ENCODE data around the gene DRAXIN. TPM values are rescaled to one million over a fixed set of nuclear protein-coding genes. Genes with fewer than 3 reads are reported as not detected.

The DRAXIN gene
- total RNA-seq, 4 donors from 2014 or later = 0.06 to 0.41 TPM; not detected in 2

DNA sequence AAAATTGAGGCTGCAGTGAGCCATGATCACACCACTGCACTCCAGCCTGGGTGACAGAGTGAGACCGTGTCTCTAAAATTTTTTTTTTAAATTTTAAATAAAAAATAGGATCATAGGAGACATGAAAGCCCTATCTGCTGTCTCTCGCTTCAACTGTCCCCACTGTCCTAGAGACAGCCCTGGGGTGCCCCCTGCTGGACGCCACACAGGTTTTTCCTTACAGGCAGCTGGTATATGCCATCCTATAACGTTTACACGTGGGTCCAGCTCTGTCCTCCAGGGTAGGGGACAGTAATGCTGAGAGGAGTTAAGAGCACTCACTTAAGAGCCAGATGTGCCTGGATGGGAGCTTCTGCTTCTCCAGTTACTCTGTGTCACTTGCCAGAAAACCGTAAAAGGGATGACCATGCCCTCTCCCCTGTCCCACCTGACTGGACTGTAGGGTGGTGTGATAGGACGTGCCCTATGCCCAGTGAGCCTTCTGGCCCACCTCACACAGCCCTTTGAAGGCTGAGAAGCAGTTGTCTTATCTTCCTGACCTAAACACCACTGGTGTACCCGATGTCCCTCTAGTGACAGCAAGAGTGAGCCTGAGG, 45.7 kb upstream of the DRAXIN start:
- peaks cover 9 to 17% of the 10 kb centered on the region in 2 donors for H3K27me3 ChIP-seq
- peaks cover 0 to 3% of the 10 kb centered on the region in 2 donors for H3K4me1 ChIP-seq
- H3K36me3 ChIP-seq = no peaks in the 10 kb centered on the region
- DNase-seq = peak; percentile 51 to 59
- H3K27ac ChIP-seq = no peak overlapping the region
- H3K4me3 ChIP-seq = no peak overlapping the region
- H3K9me3 ChIP-seq = no peaks in the 10 kb centered on the region
- intact Hi-C loops (cut with DNase I; ENCODE audit: low total_unique reads) = loop anchor here (5.0 to 10.0 kb wide), 2 partner anchors 411 to 603 kb away; no protein-coding TSS in a partner anchor
- no peak for TF ChIP-seq POLR2A (IDR thresholded peaks at IDR 0.05)
- peak; percentile 35 to 55 (median 52) for TF ChIP-seq CTCF (IDR thresholded peaks at IDR 0.05)

- intact Hi-C loops (cut with DNase I; ENCODE audit: low total_unique reads) = loop anchor here (5.0 to 10.0 kb wide), 2 partner anchors 412 to 604 kb away; no protein-coding TSS in a partner anchor
- no peaks in the 10 kb centered on the region for H3K36me3 ChIP-seq
- DNase-seq = no peak
- H3K4me3 ChIP-seq = no peak overlapping the region
- TF ChIP-seq POLR2A (IDR thresholded peaks at IDR 0.05) = no peak
- TF ChIP-seq CTCF (IDR thresholded peaks at IDR 0.05) = no peak
- H3K9me3 ChIP-seq = no peaks in the 10 kb centered on the region
- peaks cover 0 to 3% of the 10 kb centered on the region in 2 donors for H3K4me1 ChIP-seq
- peaks cover 9 to 17% of the 10 kb centered on the region in 2 donors for H3K27me3 ChIP-seq
- no peak overlapping the region for H3K27ac ChIP-seq
Observed at GRCh38 chr1:11646317-11646716, 45.2 kb upstream of the DRAXIN start.

DNA sequence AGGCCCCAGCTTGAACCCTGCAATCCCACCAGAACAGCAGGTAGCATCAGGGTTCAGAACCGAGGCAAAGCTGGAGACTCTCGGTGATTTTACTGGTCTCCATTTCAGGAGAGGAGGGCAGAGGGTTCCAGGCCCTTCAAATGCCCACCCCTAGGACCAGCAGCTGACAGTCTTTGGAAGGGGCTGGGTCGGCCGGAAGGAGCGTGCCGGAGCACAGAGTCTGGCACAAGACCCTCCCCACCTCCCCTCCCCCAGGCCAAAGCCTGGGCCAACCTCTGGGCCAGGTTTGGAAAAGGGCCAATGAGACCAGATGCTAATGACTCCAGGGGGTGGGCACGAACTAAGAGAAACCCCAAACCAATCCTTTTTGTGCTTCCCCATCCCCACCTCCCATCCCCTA, 44.2 kb upstream of the DRAXIN start:
- intact Hi-C loops (cut with DNase I; ENCODE audit: low total_unique reads) = loop anchor here (5.0 to 10.0 kb wide), 2 partner anchors 413 to 605 kb away; no protein-coding TSS in a partner anchor
- Histone ChIP-seq H3K9me3 (no peaks in the 10 kb centered on the region), H3K4me1 (peaks cover 0 to 3% of the 10 kb centered on the region in 2 donors), H3K36me3 (no peaks in the 10 kb centered on the region), H3K27me3 (peaks cover 9 to 17% of the 10 kb centered on the region in 2 donors), H3K4me3 (no peak overlapping the region), H3K27ac (no peak overlapping the region)
- DNase-seq = no peak
- no peak for TF ChIP-seq POLR2A (IDR thresholded peaks at IDR 0.05)
- no peak for TF ChIP-seq CTCF (IDR thresholded peaks at IDR 0.05)

DNA sequence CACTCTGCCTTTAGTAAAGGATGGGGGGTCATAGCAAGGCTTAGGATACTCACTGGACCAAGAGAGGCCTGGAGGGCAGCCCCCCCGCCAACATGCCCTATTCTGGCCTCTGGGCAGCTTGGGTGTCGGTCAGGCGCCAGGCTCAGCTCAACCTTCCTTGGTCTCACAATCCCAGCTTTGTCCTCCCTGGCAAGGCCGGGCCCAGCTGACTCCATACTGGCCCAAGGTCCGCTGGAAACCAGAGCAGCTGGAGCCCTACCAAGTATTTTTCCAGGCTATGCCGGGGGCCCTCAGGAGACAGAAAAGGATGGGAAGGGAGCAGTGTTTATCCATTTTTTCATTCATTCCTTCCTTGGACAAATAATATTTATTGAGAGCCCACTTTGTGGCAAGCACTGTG, 43.5 kb upstream of the DRAXIN start:
- no peaks in the 10 kb centered on the region for H3K9me3 ChIP-seq

More for the DNA sequence above, 43.5 kb upstream of the DRAXIN start:
- intact Hi-C loops (cut with DNase I; ENCODE audit: low total_unique reads) = loop anchor here (5.0 to 10.0 kb wide), 2 partner anchors 413 to 606 kb away; no protein-coding TSS in a partner anchor
- no peaks in the 10 kb centered on the region for H3K36me3 ChIP-seq
- H3K27me3 ChIP-seq = peaks cover 9 to 17% of the 10 kb centered on the region in 2 donors
- no peak overlapping the region for H3K4me3 ChIP-seq
- H3K27ac ChIP-seq = no peak overlapping the region
- TF ChIP-seq CTCF (IDR thresholded peaks at IDR 0.05) (no peak), POLR2A (IDR thresholded peaks at IDR 0.05) (no peak)
- peaks cover 0 to 3% of the 10 kb centered on the region in 2 donors for H3K4me1 ChIP-seq
- no peak for DNase-seq

Data from uterus (tissue), 4 donors.